ENCODE results near the gene JMJD6. TPM values are rescaled to one million over a fixed set of nuclear protein-coding genes. Genes with fewer than 3 reads are reported as not detected.
A peak's percentile ranks its signal among the peaks of the same experiment; 100 is the strongest.

JMJD6 gene
- total and polyA plus RNA-seq, 2 donors from 2014 or later = 23.6 to 34.3 TPM

DNA sequence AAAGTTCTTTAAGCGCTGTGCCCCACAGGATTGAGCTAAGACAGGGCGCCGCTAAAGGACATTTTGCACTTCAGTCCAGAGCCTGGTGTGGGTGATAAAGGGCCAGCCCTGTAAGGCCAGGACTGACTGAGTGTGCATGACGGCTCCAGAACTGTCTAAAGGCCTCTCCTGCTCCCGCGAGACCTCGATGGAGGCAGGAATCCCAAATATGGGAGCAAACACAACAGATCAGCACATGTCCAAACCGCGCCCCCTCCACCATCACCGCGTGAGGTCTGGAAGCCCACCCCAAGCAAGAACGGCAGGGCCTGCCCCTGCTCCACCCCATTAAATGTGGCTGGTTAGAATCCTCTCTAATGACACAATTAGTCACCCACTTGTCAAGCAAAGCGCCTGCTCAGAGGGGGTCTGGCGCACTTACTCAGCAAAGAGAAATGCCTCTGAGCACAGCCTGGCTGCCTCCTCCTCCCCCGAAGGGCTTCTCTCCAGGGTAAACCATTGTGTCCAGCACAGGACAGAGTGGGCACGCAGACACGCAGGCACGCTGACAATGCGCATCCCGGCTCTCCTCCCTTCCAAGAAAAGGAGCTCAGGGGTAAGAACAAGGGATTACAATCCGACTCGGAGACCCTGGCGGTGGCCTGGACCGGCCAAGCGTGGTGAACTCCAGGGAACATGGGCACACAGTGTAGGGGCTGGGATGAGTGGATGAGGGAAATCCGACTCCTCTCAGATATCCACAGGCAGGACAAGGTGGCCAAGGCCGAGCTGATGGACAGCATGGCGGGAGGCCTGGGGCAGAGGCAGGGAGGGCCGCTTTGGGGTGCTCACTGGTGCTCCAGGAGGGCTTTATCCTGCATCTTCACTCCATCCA is 17.1 kb downstream of the JMJD6 start:
- H3K36me3 ChIP-seq (ENCODE audit: control insufficient read depth in 2 of 3, insufficient read depth in 3 of 3, low read length in 3 of 3) = peaks cover 0 to 10% (median 7%) of the 10 kb centered on the region in 3 donors
- TF ChIP-seq, protein P1, sequence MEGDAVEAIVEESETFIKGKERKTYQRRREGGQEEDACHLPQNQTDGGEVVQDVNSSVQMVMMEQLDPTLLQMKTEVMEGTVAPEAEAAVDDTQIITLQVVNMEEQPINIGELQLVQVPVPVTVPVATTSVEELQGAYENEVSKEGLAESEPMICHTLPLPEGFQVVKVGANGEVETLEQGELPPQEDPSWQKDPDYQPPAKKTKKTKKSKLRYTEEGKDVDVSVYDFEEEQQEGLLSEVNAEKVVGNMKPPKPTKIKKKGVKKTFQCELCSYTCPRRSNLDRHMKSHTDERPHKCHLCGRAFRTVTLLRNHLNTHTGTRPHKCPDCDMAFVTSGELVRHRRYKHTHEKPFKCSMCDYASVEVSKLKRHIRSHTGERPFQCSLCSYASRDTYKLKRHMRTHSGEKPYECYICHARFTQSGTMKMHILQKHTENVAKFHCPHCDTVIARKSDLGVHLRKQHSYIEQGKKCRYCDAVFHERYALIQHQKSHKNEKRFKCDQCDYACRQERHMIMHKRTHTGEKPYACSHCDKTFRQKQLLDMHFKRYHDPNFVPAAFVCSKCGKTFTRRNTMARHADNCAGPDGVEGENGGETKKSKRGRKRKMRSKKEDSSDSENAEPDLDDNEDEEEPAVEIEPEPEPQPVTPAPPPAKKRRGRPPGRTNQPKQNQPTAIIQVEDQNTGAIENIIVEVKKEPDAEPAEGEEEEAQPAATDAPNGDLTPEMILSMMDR (IDR thresholded peaks at IDR 0.05; ENCODE audit: borderline replicate concordance, extremely low read depth, insufficient read depth) = no peak
- FAIRE-seq = no peak
- no peaks in the 10 kb centered on the region for H3K27me3 ChIP-seq (ENCODE audit: control insufficient read depth, insufficient read depth, low read length)
- peak; percentile 91 to 96 (median 94) for DNase-seq
- peak overlapping the region; percentile 65 to 90 for H3K27ac ChIP-seq (ENCODE audit: low read depth in 2 of 2, low read length in 2 of 2)
- intact Hi-C loops (cut with DNase I) = no loop called here
- peak overlapping the region in 2 of 3 donors; percentile 48 to 73 for H3K9ac ChIP-seq (ENCODE audit: low read length in 3 of 3)
- no peaks in the 10 kb centered on the region for H3K9me3 ChIP-seq (ENCODE audit: control insufficient read depth in 2 of 3, insufficient read depth in 1 of 3, low read length in 3 of 3)
- peak overlapping the region; percentile 28 to 59 (median 37) for H3K4me3 ChIP-seq (ENCODE audit: low read length in 3 of 3)
- peaks cover 2 to 15% (median 13%) of the 10 kb centered on the region in 3 donors for H3K4me1 ChIP-seq (ENCODE audit: control insufficient read depth in 2 of 3, insufficient read depth in 2 of 3, low read depth in 1 of 3, low read length in 3 of 3)

DNA sequence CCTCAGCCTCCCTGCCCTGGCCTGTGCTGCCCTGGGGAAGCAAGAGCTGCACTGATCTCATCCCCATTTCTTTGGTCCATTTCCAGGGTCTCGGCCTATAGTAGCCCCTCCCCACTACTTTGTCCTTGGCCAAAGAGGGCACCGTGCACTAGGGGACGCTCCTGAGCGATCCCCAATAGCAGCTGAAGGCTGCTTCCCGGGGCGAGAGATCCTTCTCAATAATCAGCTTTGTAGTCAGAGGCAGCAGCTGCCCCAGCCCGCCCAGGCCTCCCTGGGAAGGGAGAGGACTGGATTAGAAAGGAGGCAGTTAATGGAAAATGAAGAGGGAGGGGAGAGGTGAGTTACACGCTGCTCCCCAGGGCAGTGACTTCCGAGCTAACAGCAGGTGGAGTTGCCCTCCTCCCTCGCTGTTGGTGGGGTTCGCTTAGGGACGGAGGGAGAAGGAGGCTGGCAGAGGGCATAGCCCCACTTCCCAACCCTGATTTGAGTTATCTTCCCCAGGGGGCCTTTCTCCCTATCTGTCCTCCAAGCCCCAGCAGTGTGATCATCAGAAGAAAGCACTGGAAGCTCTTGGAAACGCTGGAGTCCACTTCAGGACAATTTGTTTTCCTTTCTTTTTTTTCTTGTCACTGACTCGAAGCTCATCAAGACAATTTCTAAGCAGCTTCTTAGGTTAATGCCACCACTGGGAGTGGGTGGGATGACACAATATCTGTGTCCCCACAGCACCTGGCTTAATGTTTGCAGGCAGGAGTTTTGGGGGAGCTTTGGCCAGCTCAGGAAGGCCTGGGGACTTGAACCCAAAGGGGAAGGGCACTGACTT is 18.2 kb downstream of the JMJD6 start:
- Histone ChIP-seq H3K4me3 (ENCODE audit: low read length in 3 of 3) (no peak overlapping the region), H3K9me3 (ENCODE audit: control insufficient read depth in 2 of 3, insufficient read depth in 1 of 3, low read length in 3 of 3) (no peaks in the 10 kb centered on the region), H3K27me3 (ENCODE audit: control insufficient read depth, insufficient read depth, low read length) (no peaks in the 10 kb centered on the region), H3K36me3 (ENCODE audit: control insufficient read depth in 2 of 3, insufficient read depth in 3 of 3, low read length in 3 of 3) (peaks cover 0 to 2% (median under 1%) of the 10 kb centered on the region in 3 donors), H3K4me1 (ENCODE audit: control insufficient read depth in 2 of 3, insufficient read depth in 2 of 3, low read depth in 1 of 3, low read length in 3 of 3) (peaks cover 2 to 15% (median 13%) of the 10 kb centered on the region in 3 donors), H3K9ac (ENCODE audit: low read length in 3 of 3) (peak overlapping the region in 1 of 3 donors; percentile 48), H3K27ac (ENCODE audit: low read depth in 2 of 2, low read length in 2 of 2) (peak overlapping the region; percentile 23 to 64)
- intact Hi-C loops (cut with DNase I) = no loop called here
- DNase-seq = peak in 3 of 5 donors; percentile 46 to 66 (median 51)
- FAIRE-seq = no peak
- TF ChIP-seq, protein P1 (IDR thresholded peaks at IDR 0.05; ENCODE audit: borderline replicate concordance, extremely low read depth, insufficient read depth) = no peak

DNA sequence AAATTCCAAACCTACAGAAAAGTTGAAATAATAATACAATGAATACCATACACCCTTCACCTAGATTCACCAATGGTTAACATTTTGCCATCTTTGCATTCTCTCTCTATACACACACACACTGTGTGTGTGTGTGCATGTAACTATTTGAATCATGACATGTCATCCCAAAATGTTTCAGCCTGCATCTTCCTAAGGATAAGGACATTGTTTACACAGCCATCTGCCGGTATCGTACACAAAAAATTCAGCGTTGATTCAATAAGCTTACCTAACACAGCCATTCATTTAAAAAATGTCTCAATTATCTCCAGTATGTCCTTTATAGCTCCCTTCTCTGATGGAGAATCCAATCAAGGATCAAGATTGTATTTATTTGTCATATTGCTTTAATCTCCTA is 19.6 kb downstream of the JMJD6 start:
- Histone ChIP-seq H3K27me3 (ENCODE audit: control insufficient read depth, insufficient read depth, low read length) (no peaks in the 10 kb centered on the region), H3K9me3 (ENCODE audit: control insufficient read depth in 2 of 3, insufficient read depth in 1 of 3, low read length in 3 of 3) (no peaks in the 10 kb centered on the region), H3K9ac (ENCODE audit: low read length in 3 of 3) (no peak overlapping the region), H3K4me3 (ENCODE audit: low read length in 3 of 3) (no peak overlapping the region), H3K4me1 (ENCODE audit: control insufficient read depth in 2 of 3, insufficient read depth in 2 of 3, low read depth in 1 of 3, low read length in 3 of 3) (peaks cover 2 to 15% (median 13%) of the 10 kb centered on the region in 3 donors), H3K27ac (ENCODE audit: low read depth in 2 of 2, low read length in 2 of 2) (no peak overlapping the region), H3K36me3 (ENCODE audit: control insufficient read depth in 2 of 3, insufficient read depth in 3 of 3, low read length in 3 of 3) (no peaks in the 10 kb centered on the region)
- intact Hi-C loops (cut with DNase I) = no loop called here
- DNase-seq (no peak), FAIRE-seq (no peak)
- TF ChIP-seq, protein P1 (IDR thresholded peaks at IDR 0.05; ENCODE audit: borderline replicate concordance, extremely low read depth, insufficient read depth) = no peak
